Left lung (tissue), 14 donors: Measurements from ENCODE around the gene KRTAP9-8. TPM values are rescaled to one million over a fixed set of nuclear protein-coding genes. Genes with fewer than 3 reads are reported as not detected.
A peak's percentile ranks its signal among the peaks of the same experiment; 100 is the strongest.
"Not testable (repeated sequence)": the region's sequence is repeated elsewhere in the genome, so short reads cannot be mapped to it uniquely, and the experiment has no call there.

Source experiments
- ATAC-seq: fragments of 200-7000 bp; cut with Tn5 transposase; one replicate; pipeline ENCODE4 v1.9.1; 2020; ENCODE audit warnings: moderate library complexity
- DNase-seq, 4 donors: peaks; one replicate each; pipeline ENCODE4 v3.0.0-alpha.2; 2013 to 2020
- H3K27ac ChIP-seq, 2 donors: fragments of 200-600 bp; sonication (generic) in 1 of 2; one replicate each; pipeline versions ENCODE4 v1.5.0 to v1.8.0; 2020 to 2021
- H3K27me3 ChIP-seq, 2 donors: fragments of 200-600 bp; sonication (generic) in 1 of 2; one replicate each; pipeline versions ENCODE4 v1.5.0 to v1.8.0; 2020 to 2021
- H3K36me3 ChIP-seq, 2 donors: fragments of 200-600 bp; sonication (generic) in 1 of 2; one replicate each; pipeline versions ENCODE4 v1.5.0 to v1.8.0; 2020 to 2021
- H3K4me1 ChIP-seq, 2 donors: fragments of 200-600 bp; one replicate each; pipeline ENCODE4 v1.8.0; 2021
- H3K4me3 ChIP-seq, 2 donors: fragments of 200-600 bp; sonication (generic) in 1 of 2; one replicate each; pipeline versions ENCODE4 v1.5.0 to v1.8.0; 2020 to 2021; ENCODE audit warnings: mild to moderate bottlenecking in 1 of 2
- H3K9me3 ChIP-seq, 2 donors: fragments of 200-600 bp; sonication (generic) in 1 of 2; one replicate each; pipeline versions ENCODE4 v1.5.0 to v1.8.0; 2020 to 2021
- CTCF ChIP-seq, 2 donors: fragments of 200-600 bp; sonication (generic) in 1 of 2; IDR thresholded peaks; one replicate each; pipeline versions ENCODE4 v1.5.0 to v1.8.0; 2021; ENCODE audit warnings: antibody characterized with exemption in 2 of 2
- intact Hi-C, 2 donors: fragments of 100-400 bp; cut with DNase I; formaldehyde crosslinking; loops; one replicate each; pipeline versions ENCODE4 v1.11.2 to v1.14.2; 2022
- long read RNA-seq, 12 donors: library from polyadenylated mRNA in 2 of 12; unstranded in 2 of 12; transcript quantifications; one replicate each; pipeline ENCODE4 v2.0.0 and lab custom pipeline, GENCODE V29; 2019 to 2026
- polyA plus RNA-seq, 6 donors: library from polyadenylated mRNA; unstranded; fragments of 120-200 nt; gene quantifications; one replicate each; pipeline ENCODE4 v1.2.1, GENCODE V29; 2013; ENCODE audit not compliant: insufficient read length in 6 of 6
- total RNA-seq, 2 donors: library from RNA; stranded (reverse); fragmentation: NEBNext Ultra II Directional; extraction: Animal tissue kit (Norgen Biotek cat#: 25700); gene quantifications; one replicate each; pipeline ENCODE4 v1.2.1, GENCODE V29; 2021
- donor health status: DM: no; HTN: yes; CAD: no.
- donor health status: DM: no; HTN: no; CAD: no.

Gene KRTAP9-8, protein sequence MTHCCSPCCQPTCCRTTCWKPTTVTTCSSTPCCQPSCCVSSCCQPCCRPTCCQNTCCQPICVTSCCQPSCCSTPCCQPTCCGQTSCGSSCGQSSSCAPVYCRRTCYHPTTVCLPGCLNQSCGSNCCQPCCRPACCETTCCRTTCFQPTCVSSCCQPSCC
- not detected for total RNA-seq
- polyA plus RNA-seq, result not detected
- long read RNA-seq, donor 1, result 0 reads
- long read RNA-seq, donor 2, result 0 reads
- long read RNA-seq, donor 3, partial matches to known transcripts, result 0 of 1 reads
- long read RNA-seq, donor 3, other reads (novel, unspliced or antisense), result 0 of 1 reads
- long read RNA-seq, donor 4, result 0 reads
- long read RNA-seq, donor 5, result 0 reads
- long read RNA-seq, donor 6, result 0 reads
- long read RNA-seq, donor 7, result 0 reads
- long read RNA-seq, donor 8, result 0 reads
- long read RNA-seq, donor 9, result 0 reads
- long read RNA-seq, donor 10, result 0 reads
- long read RNA-seq, donor 11, result 0 reads
- long read RNA-seq, donor 12, result 0 reads

DNA sequence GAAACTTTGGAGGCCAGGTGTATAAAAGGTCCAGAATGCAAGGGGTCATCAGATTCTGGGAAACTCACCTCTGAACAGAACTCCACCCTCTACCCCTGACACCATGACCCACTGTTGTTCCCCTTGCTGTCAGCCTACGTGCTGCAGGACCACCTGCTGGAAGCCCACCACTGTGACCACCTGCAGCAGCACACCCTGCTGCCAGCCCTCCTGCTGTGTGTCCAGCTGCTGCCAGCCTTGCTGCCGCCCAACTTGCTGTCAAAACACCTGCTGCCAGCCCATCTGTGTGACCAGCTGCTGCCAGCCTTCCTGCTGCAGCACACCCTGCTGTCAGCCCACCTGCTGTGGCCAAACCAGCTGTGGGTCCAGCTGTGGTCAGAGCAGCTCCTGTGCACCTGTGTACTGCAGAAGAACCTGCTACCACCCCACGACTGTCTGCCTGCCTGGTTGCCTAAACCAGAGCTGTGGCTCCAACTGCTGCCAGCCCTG, at the start of gene KRTAP9-8:
TSS of gene KRTAP9-8 (plus strand) at position 51 of the 489 bp plus-strand sequence. CDS start at position 104, 53 bp downstream.
- intact Hi-C loops, H3K9me3 ChIP-seq, ATAC-seq, H3K4me1 ChIP-seq, H3K36me3 ChIP-seq, H3K4me3 ChIP-seq, H3K27ac ChIP-seq: not testable (repeated sequence)
- DNase-seq, result peak in 1 of 4 donors; percentile 44
- H3K27me3 ChIP-seq, result peaks cover 0 to 23% of the 10 kb centered on the region in 2 donors

- H3K27me3 ChIP-seq, result peaks cover 0 to 18% of the 10 kb centered on the region in 2 donors
- H3K4me1 ChIP-seq, H3K27ac ChIP-seq, H3K4me3 ChIP-seq, H3K36me3 ChIP-seq, intact Hi-C loops, DNase-seq, ATAC-seq, H3K9me3 ChIP-seq: not testable (repeated sequence)
Measured at GRCh38 chr17:41189837-41190318, 47.9 kb upstream of the KRTAP9-8 start, which contains the start of gene KRTAP9-1. TSS of gene KRTAP9-1 (plus strand) at chr17:41189887. CDS start at chr17:41189887, 0 bp downstream.

DNA sequence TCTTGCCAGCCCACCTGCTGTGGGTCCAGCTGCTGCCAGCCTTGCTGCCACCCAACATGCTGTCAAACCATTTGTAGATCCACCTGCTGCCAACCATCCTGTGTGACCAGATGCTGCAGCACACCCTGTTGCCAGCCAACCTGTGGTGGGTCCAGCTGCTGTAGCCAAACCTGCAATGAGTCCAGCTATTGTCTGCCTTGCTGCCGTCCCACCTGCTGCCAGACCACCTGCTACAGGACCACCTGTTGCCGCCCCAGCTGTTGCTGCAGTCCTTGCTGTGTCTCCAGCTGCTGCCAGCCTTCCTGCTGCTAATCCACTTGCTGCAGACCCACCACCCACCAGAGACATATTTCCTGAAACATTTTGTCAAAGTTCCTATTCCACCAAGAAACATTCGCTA, 47.5 kb upstream of the KRTAP9-8 start:
- H3K27ac ChIP-seq, result no peak overlapping the region
- no peak for DNase-seq
- no peaks in the 10 kb centered on the region for H3K4me1 ChIP-seq
- H3K9me3 ChIP-seq, result no peaks in the 10 kb centered on the region
- peaks cover 0 to 18% of the 10 kb centered on the region in 2 donors for H3K27me3 ChIP-seq
- no peak for TF ChIP-seq CTCF (IDR thresholded peaks at IDR 0.05)
- H3K4me3 ChIP-seq, result no peak overlapping the region
- H3K36me3 ChIP-seq, result no peaks in the 10 kb centered on the region
- intact Hi-C loops, result no loop called here
- ATAC-seq, result no peak

- peaks cover 0 to 5% of the 10 kb centered on the region in 2 donors for H3K9me3 ChIP-seq
- no peak for ATAC-seq
- intact Hi-C loops, result no loop called here
- no peak for TF ChIP-seq CTCF (IDR thresholded peaks at IDR 0.05)
- no peaks in the 10 kb centered on the region for H3K36me3 ChIP-seq
- no peak overlapping the region for H3K4me3 ChIP-seq
- H3K4me1 ChIP-seq, result no peaks in the 10 kb centered on the region
- no peak for DNase-seq
- H3K27me3 ChIP-seq, result no peaks in the 10 kb centered on the region
- H3K27ac ChIP-seq, result no peak overlapping the region
Measured at GRCh38 chr17:41196068-41196467, 41.7 kb upstream of the KRTAP9-8 start.

DNA sequence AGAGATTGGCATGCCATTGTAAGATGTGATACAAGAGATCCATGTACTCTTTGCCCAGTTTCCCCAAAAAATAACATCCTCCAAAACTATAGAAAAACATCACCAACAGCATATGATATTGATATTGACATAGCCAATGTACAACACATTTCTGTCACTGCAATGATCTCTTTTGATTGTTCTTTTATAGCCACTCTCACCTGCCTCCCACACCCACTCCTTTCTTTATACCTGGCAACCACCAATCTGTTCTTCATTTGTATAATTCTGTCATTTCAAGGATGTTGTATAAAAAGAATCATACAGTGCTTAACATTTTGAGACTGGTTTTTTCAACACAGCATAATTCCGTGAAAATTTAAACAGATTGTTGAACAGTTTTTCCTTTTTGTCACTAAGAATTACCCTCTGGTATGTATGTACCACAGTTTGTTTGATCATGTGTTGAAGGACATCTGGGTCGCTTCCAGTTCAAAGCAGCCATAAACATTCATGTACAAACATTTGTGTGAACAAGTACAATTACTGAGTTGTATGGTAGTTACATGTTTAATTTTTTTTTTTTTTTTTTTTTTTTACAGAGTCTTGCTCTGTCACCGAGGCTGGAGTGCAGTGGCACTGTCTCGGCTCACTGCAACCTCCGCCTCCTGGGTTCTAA, 38.2 kb upstream of the KRTAP9-8 start:
- Histone ChIP-seq H3K4me3 (no peak overlapping the region), H3K9me3 (peaks cover 0 to 5% of the 10 kb centered on the region in 2 donors), H3K27ac (no peak overlapping the region), H3K4me1 (no peaks in the 10 kb centered on the region), H3K27me3 (no peaks in the 10 kb centered on the region), H3K36me3 (no peaks in the 10 kb centered on the region)
- no peak for DNase-seq
- ATAC-seq, result no peak
- no peak for TF ChIP-seq CTCF (IDR thresholded peaks at IDR 0.05)
- intact Hi-C loops, result no loop called here
